GM12891 (cell line): Measurements from ENCODE around the gene HHAT.

ENCODE experiments used
- PAX5 ChIP-seq: IDR thresholded peaks from 2 replicates; pipeline ENCODE4 v1.6.1; 2011; ENCODE audit warnings: low read length, moderate library complexity, mild to moderate bottlenecking; ENCODE audit not compliant: insufficient read depth, severe bottlenecking
- POLR2A ChIP-seq: IDR thresholded peaks from 2 replicates; pipeline ENCODE4 v1.6.1; 2011; ENCODE audit warnings: low read depth, low read length, control low read depth
- POLR2AphosphoS5 ChIP-seq: IDR thresholded peaks from 2 replicates; pipeline ENCODE4 v1.6.1; 2011; ENCODE audit warnings: low read depth, low read length, control low read depth
- POU2F2 ChIP-seq: IDR thresholded peaks from 2 replicates; pipeline ENCODE4 v1.6.1; 2011; ENCODE audit warnings: low read depth, mild to moderate bottlenecking, control low read depth, low read length, moderate library complexity
- SPI1 ChIP-seq: IDR thresholded peaks from 2 replicates; pipeline ENCODE4 v1.6.1; 2011; ENCODE audit warnings: low read depth, low read length, control low read depth
- TAF1 ChIP-seq: IDR thresholded peaks from 2 replicates; pipeline ENCODE4 v1.6.1; 2011; ENCODE audit warnings: low read depth, low read length, control low read depth

GRCh38 chr1:210662291-210663050 is 333.8 kb downstream of the HHAT start:
- TF ChIP-seq POLR2A: no peak
- no peak for TF ChIP-seq PAX5
- no peak for TF ChIP-seq POLR2AphosphoS5
- no peak for TF ChIP-seq TAF1
- no peak for TF ChIP-seq POU2F2
- TF ChIP-seq SPI1: no peak
